Panc1 (cell line): Measurements from ENCODE around the gene EPHB1. TPM values are rescaled to one million over a fixed set of nuclear protein-coding genes. Genes with fewer than 3 reads are reported as not detected.
"Not testable (repeated sequence)": the region's sequence is repeated elsewhere in the genome, so short reads cannot be mapped to it uniquely, and the experiment has no call there.

Source experiments
- ATAC-seq: fragments of 200-7000 bp; cut with Tn5 transposase; 2 replicates; pipeline ENCODE4 v1.9.1; 2020; ENCODE audit warnings: mild to moderate bottlenecking, moderate library complexity
- BruUV-seq: library from RNA; stranded (reverse); fragments of 400-500 nt; replicated peaks from 2 replicates; lab custom pipeline; 2021; lab: Mats Ljungman, UMichigan
- CTCF ChIA-PET: fragments of 300-600 bp; sonication (Branson Sonifier 250); formaldehyde crosslinking; loops from one replicate; lab custom pipeline; 2022; ENCODE audit warnings: antibody characterized with exemption; lab: Charles Lee
- POLR2A ChIA-PET: fragments of 300-600 bp; sonication (Branson Sonifier 250); formaldehyde crosslinking; loops from one replicate; lab custom pipeline; 2022; ENCODE audit warnings: antibody characterized with exemption; lab: Charles Lee
- DNase-seq: peaks from one replicate; pipeline ENCODE4 v3.0.0-alpha.2; 2010; ENCODE audit warnings: low read depth, low spot score
- H3K27ac ChIP-seq: 2 replicates; pipeline ENCODE4 v1.5.1; 2011; ENCODE audit warnings: mild to moderate bottlenecking, low read length, inconsistent platforms
- H3K27me3 ChIP-seq: fragments of 200-500 bp; sonication (Bioruptor generic); 2 replicates; pipeline ENCODE4 v1.6.0; 2014; ENCODE audit warnings: low read length, inconsistent platforms; ENCODE audit not compliant: control insufficient read depth, insufficient read depth
- H3K36me3 ChIP-seq: fragments of 200-500 bp; sonication (Bioruptor generic); 2 replicates; pipeline ENCODE4 v1.5.1; 2014; ENCODE audit warnings: inconsistent platforms, mild to moderate bottlenecking, low read length, moderate library complexity; ENCODE audit not compliant: control insufficient read depth, insufficient read depth
- H3K4me1 ChIP-seq: 2 replicates; pipeline ENCODE4 v1.5.1; 2011; ENCODE audit warnings: inconsistent platforms, mild to moderate bottlenecking, low read length, moderate library complexity; ENCODE audit not compliant: control insufficient read depth, insufficient read depth
- H3K4me3 ChIP-seq, 2 experiments: 2 replicates each; pipeline ENCODE4 v1.5.1; 2011 to 2012; ENCODE audit warnings: low read depth in 2 of 2, low read length in 2 of 2, mild to moderate bottlenecking in 2 of 2, inconsistent platforms in 1 of 2, moderate library complexity in 1 of 2
- H3K9me3 ChIP-seq: fragments of 200-500 bp; sonication (Bioruptor generic); 2 replicates; pipeline ENCODE4 v1.5.1; 2014; ENCODE audit warnings: low read depth, mild to moderate bottlenecking, inconsistent platforms, low read length, moderate library complexity; ENCODE audit not compliant: control insufficient read depth, insufficient read depth
- CTCF ChIP-seq: fragments of 450-650 bp; IDR thresholded peaks from 2 replicates; pipeline ENCODE4 v1.5.1; 2017; ENCODE audit warnings: mild to moderate bottlenecking
- POLR2AphosphoS5 ChIP-seq: IDR thresholded peaks from 2 replicates; pipeline ENCODE4 v1.6.1; 2012; ENCODE audit warnings: mild to moderate bottlenecking, low read depth, low read length, moderate library complexity
- REST ChIP-seq, 2 experiments: IDR thresholded peaks; 2 replicates each; pipeline ENCODE4 v1.6.1; 2011 to 2012; ENCODE audit warnings: low read depth in 2 of 2, control low read depth in 1 of 2, low read length in 1 of 2, mild to moderate bottlenecking in 1 of 2, moderate library complexity in 1 of 2; ENCODE audit not compliant: insufficient read depth in 1 of 2
- SIN3A ChIP-seq: IDR thresholded peaks from 2 replicates; pipeline ENCODE4 v1.6.1; 2012; ENCODE audit warnings: low read depth, mild to moderate bottlenecking, low read length, moderate library complexity, borderline replicate concordance; ENCODE audit not compliant: insufficient read depth
- TCF7L2 ChIP-seq: IDR thresholded peaks from 2 replicates; pipeline ENCODE4 v1.6.1; 2011; ENCODE audit warnings: mild to moderate bottlenecking, low read depth, low read length, inconsistent platforms
- in situ Hi-C: cut with HindIII; loops from 2 replicates; pipeline ENCODE4 v1.10.0; 2016; ENCODE audit warnings: low sequenced_read_pairs, low pct_unique_long_range_greater_than_20kb
- intact Hi-C: fragments of 100-400 bp; cut with micrococcal nuclease; formaldehyde crosslinking; loops from one replicate; pipeline ENCODE4 v1.10.0; 2022; ENCODE audit not compliant: unreplicated experiment
- total RNA-seq: library from RNA; stranded (reverse); gene quantifications from one replicate; pipeline ENCODE4 v1.2.1, GENCODE V29; 2021; ENCODE audit not compliant: unreplicated experiment

EPHB1 gene
- total RNA-seq, 1 experiment from 2014 or later: 0.46 TPM

GRCh38 chr3:135232226-135232625 lies 437.2 kb downstream of the EPHB1 start:
- ATAC-seq (no peak), DNase-seq (no peak)
- ChIA-PET CTCF (no interaction called here), POLR2A (no interaction called here)
- no peak for TF ChIP-seq SIN3A
- TF ChIP-seq CTCF: no peak
- TF ChIP-seq POLR2AphosphoS5: no peak
- no peak for TF ChIP-seq REST (IDR thresholded peaks at IDR 0.05; ENCODE audit: insufficient read depth in 1 of 2, low read depth in 2 of 2, low read length in 1 of 2)
- TF ChIP-seq TCF7L2: no peak
- BruUV-seq: no TSS peak
- no peaks in the 10 kb centered on the region for H3K27me3 ChIP-seq
- no peaks in the 10 kb centered on the region for H3K36me3 ChIP-seq
- H3K4me1 ChIP-seq: no peaks in the 10 kb centered on the region
- no peaks in the 10 kb centered on the region for H3K9me3 ChIP-seq
- intact Hi-C loops (no loop called here), in situ Hi-C loops (no loop called here)
- H3K27ac ChIP-seq: no peak overlapping the region
- no peak overlapping the region for H3K4me3 ChIP-seq

- BruUV-seq, H3K27me3 ChIP-seq, H3K4me3 ChIP-seq, intact Hi-C loops, ATAC-seq, DNase-seq, H3K36me3 ChIP-seq, H3K27ac ChIP-seq, H3K9me3 ChIP-seq, H3K4me1 ChIP-seq, CTCF ChIA-PET, in situ Hi-C loops, POLR2A ChIA-PET: not testable (repeated sequence)
Observed at GRCh38 chr3:135233476-135233875, 438.4 kb downstream of the EPHB1 start.

GRCh38 chr3:135235541-135235940 lies 440.5 kb downstream of the EPHB1 start:
- CTCF ChIA-PET: no interaction called here
- no TSS peak for BruUV-seq

More at GRCh38 chr3:135235541-135235940, 440.5 kb downstream of the EPHB1 start:
- ATAC-seq: no peak
- Histone ChIP-seq H3K27me3 (no peaks in the 10 kb centered on the region; the same call in 1 of the 2 replicates), H3K27ac (no peak overlapping the region), H3K9me3 (no peaks in the 10 kb centered on the region), H3K4me1 (no peaks in the 10 kb centered on the region), H3K4me3 (no peak overlapping the region), H3K36me3 (no peaks in the 10 kb centered on the region)
- DNase-seq: no peak
- TF ChIP-seq REST (IDR thresholded peaks at IDR 0.05; ENCODE audit: insufficient read depth in 1 of 2, low read depth in 2 of 2, low read length in 1 of 2): no peak
- TF ChIP-seq CTCF: no peak
- no peak for TF ChIP-seq SIN3A
- TF ChIP-seq POLR2AphosphoS5: no peak
- TF ChIP-seq TCF7L2: no peak
- POLR2A ChIA-PET: no interaction called here
- in situ Hi-C loops: no loop called here
- intact Hi-C loops: no loop called here
